ENCODE results near the gene AASDHPPT. TPM values are rescaled to one million over a fixed set of nuclear protein-coding genes. Genes with fewer than 3 reads are reported as not detected.

The AASDHPPT gene
- total RNA-seq, 1 donor from 2014 or later = 27.6 TPM

DNA sequence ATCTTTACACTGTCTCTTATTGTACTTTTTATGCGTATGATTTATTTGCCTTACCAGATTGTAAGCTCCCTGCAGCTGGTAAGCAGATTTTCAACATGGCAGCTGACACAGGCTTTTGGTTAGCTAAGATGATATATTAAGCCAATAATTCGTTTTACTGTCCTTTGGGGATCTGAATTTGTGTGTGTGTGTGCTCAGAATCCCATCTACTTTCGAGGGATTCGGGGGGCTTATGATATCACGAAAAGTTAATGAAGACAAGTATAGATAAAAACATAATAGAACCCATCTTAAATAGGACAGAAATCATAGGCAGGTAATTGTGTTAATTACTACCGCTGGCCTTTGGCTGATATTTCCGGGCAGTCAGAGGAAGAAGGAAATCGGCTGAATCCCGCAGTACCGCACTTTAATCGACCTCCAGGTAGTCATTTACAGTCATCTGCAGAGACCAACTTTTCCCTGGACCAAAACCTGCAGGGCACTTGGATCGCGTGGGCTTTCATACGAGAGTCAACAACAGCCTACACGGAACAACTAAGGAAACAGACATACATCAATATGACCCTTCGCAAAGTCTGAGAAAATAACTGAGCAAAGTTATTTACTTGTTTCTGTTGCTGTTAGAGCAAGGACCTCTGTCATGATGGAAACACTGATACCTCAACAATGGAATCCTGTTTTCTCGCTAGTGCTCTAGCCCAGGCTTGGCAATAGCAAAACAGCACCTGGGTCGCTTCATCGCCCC is 1.1 kb upstream of the AASDHPPT start:
- Histone ChIP-seq H3K27ac (peak overlapping the region; percentile 95), H3K4me1 (peaks cover 43% of the 10 kb centered on the region), H3K4me3 (peak overlapping the region; percentile 89), H3K36me3 (peaks cover 19% of the 10 kb centered on the region), H3K9me3 (no peaks in the 10 kb centered on the region), H3K27me3 (ENCODE audit: low read depth) (no peaks in the 10 kb centered on the region)
- ATAC-seq (no peak), DNase-seq (no peak)
- TF ChIP-seq, protein P1, sequence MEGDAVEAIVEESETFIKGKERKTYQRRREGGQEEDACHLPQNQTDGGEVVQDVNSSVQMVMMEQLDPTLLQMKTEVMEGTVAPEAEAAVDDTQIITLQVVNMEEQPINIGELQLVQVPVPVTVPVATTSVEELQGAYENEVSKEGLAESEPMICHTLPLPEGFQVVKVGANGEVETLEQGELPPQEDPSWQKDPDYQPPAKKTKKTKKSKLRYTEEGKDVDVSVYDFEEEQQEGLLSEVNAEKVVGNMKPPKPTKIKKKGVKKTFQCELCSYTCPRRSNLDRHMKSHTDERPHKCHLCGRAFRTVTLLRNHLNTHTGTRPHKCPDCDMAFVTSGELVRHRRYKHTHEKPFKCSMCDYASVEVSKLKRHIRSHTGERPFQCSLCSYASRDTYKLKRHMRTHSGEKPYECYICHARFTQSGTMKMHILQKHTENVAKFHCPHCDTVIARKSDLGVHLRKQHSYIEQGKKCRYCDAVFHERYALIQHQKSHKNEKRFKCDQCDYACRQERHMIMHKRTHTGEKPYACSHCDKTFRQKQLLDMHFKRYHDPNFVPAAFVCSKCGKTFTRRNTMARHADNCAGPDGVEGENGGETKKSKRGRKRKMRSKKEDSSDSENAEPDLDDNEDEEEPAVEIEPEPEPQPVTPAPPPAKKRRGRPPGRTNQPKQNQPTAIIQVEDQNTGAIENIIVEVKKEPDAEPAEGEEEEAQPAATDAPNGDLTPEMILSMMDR (IDR thresholded peaks at IDR 0.05) = no peak
- intact Hi-C loops (cut with DNase I) = no loop called here

DNA sequence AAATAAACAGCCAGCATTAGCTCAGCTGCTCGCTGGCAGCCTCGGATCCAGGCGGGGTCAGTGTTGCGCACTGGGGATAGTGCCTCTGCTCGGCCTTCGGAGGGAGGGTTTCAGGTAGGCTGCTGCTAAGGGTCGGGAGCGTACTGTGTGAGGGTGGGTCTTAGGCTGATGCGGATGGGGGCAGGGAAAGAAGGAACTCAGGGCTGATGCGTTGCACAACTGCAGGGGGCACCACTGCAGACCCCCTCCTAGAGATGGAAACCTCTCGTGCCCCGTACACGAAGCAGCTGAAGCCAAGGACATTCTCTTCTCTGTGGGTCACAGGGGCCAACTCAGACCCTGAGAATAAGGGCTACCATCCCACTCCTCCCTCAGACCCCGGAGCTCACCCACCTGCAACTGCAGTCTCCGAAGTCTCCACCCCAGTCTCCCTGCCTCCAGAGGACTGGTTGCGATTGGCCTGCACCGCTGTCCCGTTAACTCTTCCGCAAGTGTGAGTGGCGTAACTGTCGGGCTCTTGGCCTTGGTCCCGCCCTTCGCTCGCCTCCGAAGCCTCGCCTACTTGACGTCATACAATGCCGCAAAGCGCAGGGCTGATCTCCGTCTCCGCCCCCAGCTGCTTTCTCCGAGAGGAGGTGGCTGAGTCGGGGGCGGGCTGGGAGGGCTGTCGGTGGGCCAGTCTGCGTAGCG is 398 bp upstream of the AASDHPPT start, which contains the start of gene KBTBD3:
Gene KBTBD3 (minus strand): TSS at position 429 of the 690 bp plus-strand sequence. CDS start 18,250 bp downstream, outside the sequence.
- no peaks in the 10 kb centered on the region for H3K9me3 ChIP-seq
- H3K27me3 ChIP-seq (ENCODE audit: low read depth) = no peaks in the 10 kb centered on the region
- peak; percentile 99 for DNase-seq
- peaks cover 21% of the 10 kb centered on the region for H3K36me3 ChIP-seq
- peak; percentile 98 to 99 for ATAC-seq
- peaks cover 46% of the 10 kb centered on the region for H3K4me1 ChIP-seq
- peak within 1 kb of the TSS; percentile 89 for H3K4me3 ChIP-seq
- H3K27ac ChIP-seq = peak within 1 kb of the TSS; percentile 95
- intact Hi-C loops (cut with DNase I) = no loop called here
- TF ChIP-seq, protein P1 (IDR thresholded peaks at IDR 0.05) = peak; percentile 25

DNA sequence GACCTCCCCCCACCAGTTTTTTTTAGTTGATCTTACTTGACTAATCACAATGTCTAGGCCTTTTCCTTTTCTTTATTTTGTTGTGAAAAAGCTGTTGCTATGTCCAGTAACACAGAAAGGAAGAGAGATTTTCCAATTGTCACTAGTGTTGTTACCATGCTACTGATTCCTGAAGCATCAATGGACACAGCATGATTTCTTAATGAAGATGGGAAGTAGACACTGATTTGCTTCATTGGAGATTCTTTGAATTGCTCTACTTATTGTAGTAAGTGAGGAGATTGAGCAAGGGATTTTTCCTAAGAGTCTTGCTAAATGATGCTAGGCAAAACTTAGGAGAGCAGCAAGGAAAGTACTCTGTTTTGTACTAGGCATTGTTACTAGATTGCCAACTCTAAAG is 4.6 kb downstream of the AASDHPPT start:
- H3K27me3 ChIP-seq (ENCODE audit: low read depth) = no peaks in the 10 kb centered on the region
- intact Hi-C loops (cut with DNase I) = no loop called here
- H3K27ac ChIP-seq = no peak overlapping the region
- ATAC-seq (no peak), DNase-seq (no peak)
- H3K36me3 ChIP-seq = peaks cover 33% of the 10 kb centered on the region
- no peaks in the 10 kb centered on the region for H3K9me3 ChIP-seq
- H3K4me1 ChIP-seq = peaks cover 43% of the 10 kb centered on the region
- H3K4me3 ChIP-seq = no peak overlapping the region
- TF ChIP-seq, protein P1 (IDR thresholded peaks at IDR 0.05) = no peak

DNA sequence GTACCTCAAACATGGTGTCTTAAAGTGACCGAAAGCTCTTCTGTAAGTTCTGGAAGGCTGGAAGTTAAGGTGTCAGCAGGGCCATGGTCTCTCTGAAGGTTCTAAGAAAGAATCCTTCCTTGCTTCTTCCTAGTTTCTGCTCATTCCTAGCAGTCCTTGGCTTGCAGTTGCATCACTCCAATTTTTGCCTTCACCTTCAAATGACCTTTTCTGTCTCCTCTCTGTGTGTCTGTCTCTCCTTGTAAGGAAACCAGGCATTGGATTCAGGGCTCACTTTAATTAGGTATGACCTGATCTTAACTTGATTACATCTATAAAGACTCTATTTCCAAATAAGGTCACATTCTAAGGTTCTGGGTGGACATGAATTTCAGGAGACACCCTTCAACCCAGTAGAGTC is 8.7 kb downstream of the AASDHPPT start:
- H3K27me3 ChIP-seq (ENCODE audit: low read depth) = no peaks in the 10 kb centered on the region
- H3K27ac ChIP-seq = no peak overlapping the region
- DNase-seq (no peak), ATAC-seq (no peak)
- H3K36me3 ChIP-seq = peaks cover 18% of the 10 kb centered on the region
- no peak overlapping the region for H3K4me3 ChIP-seq
- intact Hi-C loops (cut with DNase I) = no loop called here
- no peaks in the 10 kb centered on the region for H3K9me3 ChIP-seq
- TF ChIP-seq, protein P1 (IDR thresholded peaks at IDR 0.05) = no peak
- peaks cover 41% of the 10 kb centered on the region for H3K4me1 ChIP-seq

DNA sequence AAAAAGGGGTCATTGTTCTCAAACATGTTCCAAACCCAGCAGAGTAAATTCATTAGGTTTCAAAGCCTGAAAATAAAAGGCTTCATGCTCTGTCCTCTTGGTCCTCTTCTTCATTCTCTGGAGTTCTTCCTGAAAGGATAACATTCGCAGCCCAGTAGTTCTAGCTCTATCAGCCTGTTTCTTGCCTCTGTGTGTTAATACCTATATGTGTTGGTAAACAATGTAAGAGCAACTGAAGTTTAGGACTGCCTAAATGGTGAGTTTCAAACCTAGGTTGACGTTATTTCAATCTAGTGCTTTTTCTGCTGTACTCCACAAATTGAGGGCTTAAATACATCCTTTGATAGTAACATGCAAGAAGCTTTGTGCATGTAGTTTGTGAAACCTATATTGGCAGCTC is 9.4 kb downstream of the AASDHPPT start:
- Histone ChIP-seq H3K9me3 (no peaks in the 10 kb centered on the region), H3K27ac (no peak overlapping the region), H3K27me3 (ENCODE audit: low read depth) (no peaks in the 10 kb centered on the region), H3K4me1 (peaks cover 40% of the 10 kb centered on the region), H3K4me3 (no peak overlapping the region), H3K36me3 (peaks cover 23% of the 10 kb centered on the region)
- intact Hi-C loops (cut with DNase I) = no loop called here
- no peak for ATAC-seq
- DNase-seq = no peak
- TF ChIP-seq, protein P1 (IDR thresholded peaks at IDR 0.05) = no peak

Data from lower lobe of right lung (tissue), 2 donors.